Activated T-helper 1 cell treated with anti-CD3 and anti-CD28 coated beads, Interleukin-2, amount 50 U/mL, for 16 hours (primary cell): Measurements from ENCODE around the gene KDM1A.
A peak's percentile ranks its signal among the peaks of the same experiment; 100 is the strongest.

Experiments
- DNase-seq, 2 donors: peaks; one replicate each; pipeline ENCODE4 v3.0.0-alpha.2; 2020; ENCODE audit warnings: low read depth in 1 of 2, low spot score in 1 of 2

KDM1A gene

GRCh38 chr1:23103001-23103889, 84.0 kb downstream of the KDM1A start:
- no peak for DNase-seq

DNA sequence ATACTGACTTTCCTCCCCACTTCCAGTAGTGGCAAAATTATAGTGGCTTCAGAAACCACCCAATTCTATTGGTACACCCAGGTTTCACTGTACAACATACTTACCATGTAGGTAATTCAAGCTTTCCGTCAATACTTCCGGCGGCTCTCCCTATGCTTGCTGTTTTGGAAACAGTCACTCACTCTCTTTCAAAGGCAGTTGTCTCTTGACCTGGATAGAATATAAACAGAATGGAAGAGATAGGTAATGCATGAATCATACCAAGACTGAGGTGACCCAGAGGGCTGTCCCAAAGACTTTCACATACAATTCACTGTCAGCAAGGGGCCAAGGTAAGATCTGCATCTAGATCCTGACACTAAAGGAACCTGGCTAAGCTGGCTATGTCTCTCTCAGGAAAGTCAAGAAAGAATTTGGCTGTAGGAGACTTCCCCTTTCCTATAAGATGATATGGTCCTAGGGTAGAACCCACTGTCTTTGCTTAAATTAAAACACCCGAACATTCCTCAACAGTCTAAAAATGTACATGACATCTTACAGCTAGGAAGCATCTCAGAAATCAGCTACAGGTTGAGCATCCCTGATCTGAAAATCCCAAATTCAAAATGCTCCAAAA, 89.8 kb downstream of the KDM1A start:
- DNase-seq: no peak

DNA sequence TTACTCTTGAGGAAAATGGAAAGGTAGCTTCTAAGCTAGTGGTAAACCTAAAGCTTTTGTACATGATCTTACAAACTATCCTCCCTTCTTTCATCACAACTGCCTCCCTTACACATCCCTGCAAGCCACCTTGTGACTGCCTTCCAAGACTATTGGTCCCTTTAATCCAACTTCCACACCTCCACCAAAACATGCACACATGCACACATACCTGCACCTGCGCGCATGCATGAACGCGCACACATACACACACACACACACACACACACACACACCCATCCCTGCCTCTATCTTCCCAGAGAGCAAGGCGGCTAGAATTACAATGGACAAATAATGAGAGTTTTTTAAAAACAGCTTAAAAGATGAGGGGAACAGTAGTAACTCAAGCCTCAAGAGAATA, 91.1 kb downstream of the KDM1A start:
- no peak for DNase-seq

- no peak for DNase-seq
These were observed 92.6 kb downstream of the KDM1A start for GRCh38 chr1:23111600-23112535.

DNA sequence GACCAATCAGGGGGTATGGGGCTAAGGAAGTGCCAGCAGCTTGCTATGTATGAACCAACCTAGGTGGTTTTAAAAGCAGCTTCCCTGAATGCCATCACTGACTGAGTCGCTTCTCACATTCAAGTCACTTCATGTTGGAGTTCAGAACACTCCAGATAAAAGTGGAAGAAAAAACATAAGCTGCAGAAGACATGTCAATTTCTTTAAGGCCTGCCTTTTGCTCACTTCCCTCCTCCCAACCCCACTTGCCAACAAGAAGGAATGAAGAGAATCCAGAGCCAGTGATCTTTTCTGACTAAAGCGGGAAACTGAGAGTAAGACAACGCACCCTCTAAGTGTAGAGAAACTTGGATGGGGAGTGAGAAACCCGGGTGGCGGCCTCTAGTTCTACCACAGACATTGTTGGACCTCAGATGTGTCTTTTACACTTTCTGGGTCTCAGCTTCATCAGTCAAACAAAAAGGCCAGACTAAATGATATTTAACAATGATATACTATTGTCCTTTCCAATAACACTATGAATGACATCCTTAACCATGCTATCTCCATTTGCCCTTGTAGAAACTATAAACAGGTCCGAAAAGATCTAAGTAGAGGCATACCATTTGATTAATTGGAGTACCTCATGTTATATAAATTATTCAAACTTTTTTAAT, 95.3 kb downstream of the KDM1A start:
- no peak for DNase-seq

- no peak for DNase-seq
These were observed 97.1 kb downstream of the KDM1A start for GRCh38 chr1:23116216-23116836.

DNA sequence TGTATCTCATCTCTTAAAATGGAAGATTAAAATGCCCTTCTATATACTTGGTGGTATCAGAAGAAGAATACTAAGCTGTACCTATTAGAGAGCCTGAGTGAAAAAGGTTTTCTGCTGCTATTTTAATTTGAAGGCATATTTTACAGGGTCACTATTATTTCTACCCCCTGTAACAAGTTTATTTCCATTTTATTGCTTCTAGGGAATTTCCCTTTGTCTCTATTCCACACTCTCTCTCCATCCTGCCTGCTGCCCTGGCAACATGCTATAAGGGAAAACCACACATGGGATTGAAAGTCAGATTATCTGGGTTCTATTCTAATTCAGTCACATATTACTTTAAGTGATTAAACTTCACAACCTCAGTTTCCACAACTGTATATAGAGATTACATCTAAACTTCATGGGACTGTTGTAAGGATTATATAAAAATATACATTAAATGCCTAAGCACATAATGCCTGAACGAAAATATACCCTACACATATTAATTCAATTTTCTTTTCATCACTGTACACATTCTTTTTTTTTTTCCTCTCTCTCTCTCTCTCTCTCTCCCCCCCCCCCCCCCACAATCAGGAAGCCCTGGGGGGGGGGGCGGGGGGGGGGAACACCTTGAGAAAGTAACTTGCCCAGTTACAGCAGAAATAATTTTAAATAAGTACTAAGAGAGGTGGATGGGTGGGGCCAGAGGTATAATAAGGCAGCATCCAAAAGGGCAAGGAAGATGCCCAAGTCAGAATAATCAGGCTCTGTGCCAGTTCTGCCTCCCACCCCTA, 97.8 kb downstream of the KDM1A start:
- DNase-seq: no peak

DNA sequence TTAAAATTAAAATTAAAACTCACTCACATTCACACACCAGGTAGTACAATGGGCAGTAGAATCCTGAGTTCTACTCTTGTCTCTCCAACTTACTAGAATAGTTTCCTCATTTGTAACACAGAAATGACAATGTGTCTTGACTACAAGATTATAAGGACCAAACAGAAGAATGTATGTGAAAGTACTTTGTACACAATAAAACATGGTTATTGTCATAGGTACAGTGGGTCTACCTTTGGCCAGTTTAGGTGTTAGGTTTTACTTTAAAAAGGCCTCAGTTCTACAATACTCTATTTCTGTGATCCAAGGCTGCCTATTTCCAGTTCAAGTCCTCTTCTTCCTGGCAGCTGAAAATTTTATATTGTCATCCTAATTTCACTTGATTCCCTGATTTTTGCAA, 99.1 kb downstream of the KDM1A start:
- DNase-seq: no peak

DNA sequence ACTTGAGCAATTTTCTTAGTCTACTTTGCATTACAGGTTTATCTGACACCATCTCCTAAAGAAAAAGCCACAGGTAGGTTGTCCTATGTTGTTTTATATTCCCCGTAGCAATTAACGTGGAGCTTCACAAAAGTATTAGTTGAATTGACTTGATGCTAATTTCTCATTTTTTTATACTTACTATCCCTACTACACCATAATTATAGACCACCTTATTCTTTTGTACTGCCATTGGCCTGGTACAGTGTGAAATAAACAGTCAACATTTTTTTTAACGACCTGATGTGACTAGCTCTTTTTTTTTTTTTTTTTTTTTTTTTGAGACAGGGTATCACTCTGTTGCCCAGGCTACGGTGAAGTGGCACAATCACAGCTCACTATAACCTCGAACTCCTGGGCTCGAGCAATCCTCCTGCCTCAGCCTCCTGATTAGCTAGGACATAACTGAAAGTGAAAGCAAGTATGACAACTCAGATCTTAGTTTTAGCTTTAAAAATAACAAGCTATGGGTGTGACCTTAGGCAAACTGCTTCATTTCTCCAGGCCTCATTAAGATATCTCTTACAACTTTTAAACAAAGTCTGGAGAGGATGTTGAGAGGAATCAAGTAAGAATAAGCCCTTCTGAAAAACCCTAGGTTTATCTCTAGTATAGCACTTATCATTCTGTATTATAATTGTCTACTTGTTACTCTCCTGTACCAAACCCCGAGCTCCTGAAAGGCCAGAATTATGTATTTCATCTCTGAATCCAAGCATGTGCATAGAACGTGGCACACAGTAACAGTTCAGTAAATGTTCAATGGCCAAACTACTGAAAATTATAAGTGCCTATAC, 99.9 kb downstream of the KDM1A start:
- DNase-seq: peak in 1 of 2 donors; percentile 26

- DNase-seq: no peak
These were observed 101.1 kb downstream of the KDM1A start for GRCh38 chr1:23120383-23120782.

GRCh38 chr1:23122023-23122748, 102.9 kb downstream of the KDM1A start:
- DNase-seq: no peak

GRCh38 chr1:23122796-23123195, 103.5 kb downstream of the KDM1A start:
- DNase-seq: no peak

- no peak for DNase-seq
These were observed 104.3 kb downstream of the KDM1A start for GRCh38 chr1:23123528-23123927.

DNA sequence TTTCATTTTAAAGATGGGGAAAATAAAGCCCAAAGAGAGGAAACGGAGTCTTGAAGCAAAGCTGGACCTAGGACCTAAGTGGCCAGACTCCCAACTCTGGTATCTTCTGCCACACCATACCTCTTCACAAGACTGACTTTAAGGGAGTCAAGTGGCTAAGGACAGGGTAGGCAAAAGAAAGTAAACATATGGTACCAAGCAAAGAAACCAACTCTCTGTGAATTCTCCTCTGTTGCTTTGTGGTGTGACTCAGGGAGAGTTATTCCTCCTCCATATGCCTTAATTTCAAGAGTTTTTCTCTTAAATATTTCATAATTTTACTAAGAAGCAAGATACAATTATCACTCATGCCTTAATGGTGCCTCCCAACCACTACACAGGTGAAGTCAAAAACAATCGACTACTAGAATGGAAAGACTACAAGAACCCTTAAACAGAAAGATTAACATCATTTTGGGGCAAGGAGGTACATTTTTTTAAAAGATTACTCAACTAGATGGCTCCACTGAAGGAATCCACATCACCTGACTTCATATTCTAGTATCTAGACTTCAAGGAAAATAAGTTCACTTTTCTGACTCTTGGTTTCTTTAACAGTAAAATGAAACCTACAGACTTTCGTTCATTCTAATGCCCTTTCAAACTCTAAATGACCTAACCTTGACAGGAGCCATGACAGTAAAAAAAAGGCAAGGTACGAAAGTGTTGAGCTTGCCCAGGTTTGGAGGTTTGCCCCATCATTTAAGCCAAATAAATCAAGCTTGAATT, 105.2 kb downstream of the KDM1A start:
- no peak for DNase-seq

DNA sequence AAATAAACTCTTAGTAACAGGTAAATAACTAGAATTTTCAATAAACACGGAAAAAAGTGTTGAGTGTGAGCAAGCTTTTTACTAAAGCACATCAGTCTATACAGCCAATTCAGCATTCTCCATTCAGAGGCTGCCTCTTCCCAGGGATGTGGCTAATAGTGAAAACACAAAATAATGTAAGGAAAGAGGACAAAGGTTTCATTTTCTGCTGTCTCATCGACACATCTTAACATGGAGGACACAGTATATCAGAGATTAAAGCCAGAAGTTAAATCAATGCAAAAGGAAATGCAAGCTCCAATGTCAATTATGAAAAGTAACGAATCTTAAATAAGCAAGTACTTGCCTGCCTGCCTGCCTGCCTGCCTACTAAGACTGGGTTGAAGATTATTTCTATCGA, 106.2 kb downstream of the KDM1A start:
- no peak for DNase-seq

GRCh38 chr1:23126200-23126599, 106.9 kb downstream of the KDM1A start:
- DNase-seq: no peak

DNA sequence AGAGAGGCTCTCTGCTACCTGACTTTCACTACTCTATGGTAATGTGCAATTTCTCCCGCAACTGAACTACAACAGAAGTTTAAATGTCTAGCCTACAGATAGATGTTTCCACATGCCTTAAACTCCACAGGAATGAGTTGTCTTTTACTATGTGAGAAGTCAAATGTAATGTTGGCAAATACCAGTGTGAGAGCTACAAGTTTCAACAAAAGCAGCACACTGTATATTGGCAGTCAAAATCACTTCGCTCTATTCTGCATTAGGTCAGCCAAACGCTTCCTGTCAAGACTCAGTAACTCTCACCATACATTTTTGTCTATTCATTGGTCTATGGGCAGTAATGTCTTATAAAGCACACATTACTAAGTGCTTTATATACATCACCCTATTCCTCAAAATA, 107.5 kb downstream of the KDM1A start:
- no peak for DNase-seq

DNA sequence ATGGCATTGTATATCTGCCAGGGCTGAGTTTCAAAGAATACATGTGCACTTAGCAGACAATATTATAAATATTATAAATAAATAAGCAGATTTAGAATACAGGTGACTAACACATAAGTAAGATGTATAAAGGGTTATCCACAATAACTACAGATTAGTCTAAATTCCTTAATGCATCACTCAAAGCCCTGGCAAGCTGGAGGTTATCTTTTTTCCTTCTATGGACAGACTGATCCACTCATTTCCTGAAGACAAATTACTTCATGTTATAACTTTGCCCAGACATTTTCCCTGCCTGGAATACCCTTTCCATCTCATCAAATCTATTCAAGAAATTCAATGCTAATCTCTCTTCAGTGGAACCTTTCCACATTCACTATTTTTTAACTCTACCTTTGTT, 110.6 kb downstream of the KDM1A start:
- no peak for DNase-seq
